GM19324 (cell line): Measurements from ENCODE around the gene RINT1.

ENCODE experiments used
- ATAC-seq: cut with Tn5 transposase; IDR thresholded peaks from one replicate; pipeline ENCODE4 v1.9.1; 2021; ENCODE audit warnings: mild to moderate bottlenecking, moderate library complexity; ENCODE audit not compliant: unreplicated experiment, low FRiP score

The RINT1 gene

GRCh38 chr7:105530546-105530945, 1.5 kb upstream of the RINT1 start:
- ATAC-seq, result no peak

GRCh38 chr7:105532709-105533460, 884 bp downstream of the RINT1 start:
- ATAC-seq, result no peak

- ATAC-seq, result no peak
Observed at GRCh38 chr7:105538339-105538738, 6.3 kb downstream of the RINT1 start.

- ATAC-seq, result no peak
Observed at GRCh38 chr7:105559926-105560325, 27.9 kb downstream of the RINT1 start.

GRCh38 chr7:105565190-105565589, 33.2 kb downstream of the RINT1 start:
- ATAC-seq, result no peak

GRCh38 chr7:105567024-105567423, 35.0 kb downstream of the RINT1 start:
- ATAC-seq, result no peak

GRCh38 chr7:105567821-105568220, 35.8 kb downstream of the RINT1 start:
- no peak for ATAC-seq

- ATAC-seq, result no peak
Observed at GRCh38 chr7:105571891-105572290, 39.9 kb downstream of the RINT1 start.

GRCh38 chr7:105577251-105577650, 45.2 kb downstream of the RINT1 start:
- no peak for ATAC-seq

- no peak for ATAC-seq
Observed at GRCh38 chr7:105578496-105578895, 46.5 kb downstream of the RINT1 start.

- no peak for ATAC-seq
Observed at GRCh38 chr7:105580022-105580740, 48.2 kb downstream of the RINT1 start.

GRCh38 chr7:105581066-105581811, 49.2 kb downstream of the RINT1 start, which contains the start of gene EFCAB10:
EFCAB10 (minus strand) TSS chr7:105581493; CDS start chr7:105581463, 30 bp downstream.
- no peak for ATAC-seq

- no peak for ATAC-seq
Observed at GRCh38 chr7:105583061-105583460, 51.1 kb downstream of the RINT1 start.

- no peak for ATAC-seq
Observed at GRCh38 chr7:105584165-105584564, 52.2 kb downstream of the RINT1 start.

- ATAC-seq, result peak; percentile 51
Observed at GRCh38 chr7:105585850-105586500, 54.0 kb downstream of the RINT1 start.

- ATAC-seq, result no peak
Observed at GRCh38 chr7:105587909-105588635, 56.1 kb downstream of the RINT1 start.

- peak; percentile 84 for ATAC-seq
Observed at GRCh38 chr7:105589356-105590077, 57.5 kb downstream of the RINT1 start.

- ATAC-seq, result no peak
Observed at GRCh38 chr7:105590793-105591192, 58.8 kb downstream of the RINT1 start.

GRCh38 chr7:105591522-105591921, 59.5 kb downstream of the RINT1 start:
- no peak for ATAC-seq
